ENCODE measurements around the gene LRRC72.
"Not testable (repeated sequence)": the region's sequence is repeated elsewhere in the genome, so short reads cannot be mapped to it uniquely, and the experiment has no call there.

LRRC72 gene

DNA sequence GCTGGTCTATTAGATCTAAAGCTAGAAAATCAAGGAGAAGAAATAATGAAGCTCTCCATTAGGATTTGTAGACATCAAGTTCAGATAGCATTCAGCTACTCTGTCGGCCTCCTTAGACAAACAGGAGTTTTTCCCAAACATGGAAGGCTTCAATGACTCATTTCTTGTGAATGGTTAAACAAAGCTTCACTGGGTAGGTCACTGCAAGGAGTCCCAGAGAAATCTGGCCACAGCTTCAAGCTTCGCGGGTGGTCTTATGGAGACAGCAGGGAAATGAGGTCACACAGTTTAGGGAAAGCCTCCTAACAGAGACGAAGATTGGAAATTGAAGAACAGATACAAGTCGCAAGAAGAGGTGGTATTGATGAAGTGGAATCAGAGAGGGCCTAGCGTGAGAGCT lies 22.6 kb upstream of the LRRC72 start:
- no peak for FAIRE-seq
- DNase-seq (ENCODE audit: insufficient read length): no peak
- no peak for TF ChIP-seq TAF1 (IDR thresholded peaks at IDR 0.05; ENCODE audit: borderline replicate concordance, low read depth, low read length)
- TF ChIP-seq POLR2AphosphoS5 (IDR thresholded peaks at IDR 0.05; ENCODE audit: low read depth, low read length): no peak
- TF ChIP-seq POLR2A (IDR thresholded peaks at IDR 0.05; ENCODE audit: low read depth, low read length): no peak

DNA sequence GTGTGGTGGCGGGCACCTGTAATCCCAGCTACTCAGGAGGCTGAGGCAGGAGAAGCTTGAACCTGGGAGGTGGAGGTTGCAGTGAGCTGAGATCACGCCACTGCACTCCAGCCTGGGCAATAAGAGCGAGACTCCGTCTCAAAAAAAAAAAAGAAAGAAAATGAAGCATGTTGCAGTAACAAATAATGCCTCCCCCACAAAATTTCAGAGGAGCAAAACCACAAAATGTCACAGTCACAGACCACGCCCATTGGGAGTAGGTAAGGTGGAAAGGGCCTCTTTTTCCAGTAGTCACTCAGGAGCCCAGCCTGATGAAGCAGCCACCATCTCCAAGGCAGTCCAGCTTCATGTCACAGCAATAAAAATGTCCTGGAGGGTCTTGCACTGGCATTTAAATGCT lies 20.2 kb upstream of the LRRC72 start:
- not testable (repeated sequence) for FAIRE-seq; DNase-seq (ENCODE audit: insufficient read length)

DNA sequence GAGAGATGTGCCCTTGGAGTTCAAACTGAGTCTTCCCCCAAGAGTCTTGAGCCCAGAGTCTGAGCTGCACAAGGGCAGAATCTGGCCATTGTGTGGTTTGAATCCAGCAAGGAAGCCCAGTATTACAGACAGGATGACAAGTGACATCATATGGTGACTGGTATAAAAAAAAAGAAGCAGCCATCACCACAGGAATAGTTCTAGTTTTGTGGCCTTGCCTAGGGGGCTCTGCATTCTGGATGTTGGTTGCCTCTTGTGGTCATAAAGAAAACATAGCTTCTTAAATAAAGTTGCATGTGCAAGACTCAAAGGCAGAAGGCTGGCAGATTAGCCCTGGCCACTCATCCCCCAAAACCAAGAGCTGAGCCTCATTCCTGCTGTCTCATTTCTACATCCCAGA lies 16.8 kb upstream of the LRRC72 start:
- TF ChIP-seq POLR2AphosphoS5 (IDR thresholded peaks at IDR 0.05; ENCODE audit: low read depth, low read length): no peak
- no peak for TF ChIP-seq POLR2A (IDR thresholded peaks at IDR 0.05; ENCODE audit: low read depth, low read length)
- no peak for TF ChIP-seq TAF1 (IDR thresholded peaks at IDR 0.05; ENCODE audit: borderline replicate concordance, low read depth, low read length)
- DNase-seq (ENCODE audit: insufficient read length) (no peak), FAIRE-seq (no peak)

DNA sequence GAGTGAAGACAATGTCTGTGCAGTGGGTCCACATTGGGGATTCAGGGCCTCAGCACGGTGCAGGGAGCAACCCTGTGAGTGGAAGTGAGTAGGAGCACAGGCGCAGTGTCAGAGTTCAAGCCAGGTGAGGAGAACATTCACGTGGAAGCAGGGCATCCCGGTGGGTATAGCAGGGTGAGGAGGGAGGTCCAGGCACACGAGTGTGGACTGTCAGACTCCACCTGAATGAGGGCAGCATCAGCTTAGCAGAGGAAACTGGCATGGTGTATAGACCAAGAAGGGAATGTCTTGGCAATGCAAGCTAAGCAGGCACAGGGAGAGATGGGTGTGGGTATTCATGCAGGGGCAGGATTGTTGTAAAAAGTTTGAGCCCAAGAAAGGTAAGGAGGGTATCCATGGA lies 15.3 kb upstream of the LRRC72 start:
- DNase-seq (ENCODE audit: insufficient read length): no peak
- no peak for FAIRE-seq
- TF ChIP-seq POLR2AphosphoS5 (IDR thresholded peaks at IDR 0.05; ENCODE audit: low read depth, low read length) (no peak), POLR2A (IDR thresholded peaks at IDR 0.05; ENCODE audit: low read depth, low read length) (no peak), TAF1 (IDR thresholded peaks at IDR 0.05; ENCODE audit: borderline replicate concordance, low read depth, low read length) (no peak)

DNA sequence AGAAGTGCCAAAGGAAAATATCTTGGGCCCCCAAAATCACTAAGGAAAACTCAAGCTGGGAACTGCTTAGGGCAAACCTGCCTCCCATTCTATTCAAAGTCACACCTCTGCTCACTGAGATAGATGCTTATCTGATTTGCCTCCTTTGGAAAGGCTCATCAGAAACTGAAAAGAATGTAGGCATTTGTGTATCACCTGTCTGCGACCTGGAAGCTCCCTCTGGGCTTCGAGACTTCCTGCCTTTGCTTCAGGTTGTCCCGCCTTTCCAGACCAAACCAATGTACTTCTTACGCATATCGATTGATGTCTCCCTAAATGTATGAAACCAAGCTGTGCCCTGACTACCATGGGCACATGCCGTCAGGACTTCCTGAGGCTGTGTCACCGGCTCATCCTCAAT lies 14.5 kb upstream of the LRRC72 start:
- TF ChIP-seq POLR2AphosphoS5 (IDR thresholded peaks at IDR 0.05; ENCODE audit: low read depth, low read length) (no peak), TAF1 (IDR thresholded peaks at IDR 0.05; ENCODE audit: borderline replicate concordance, low read depth, low read length) (no peak), POLR2A (IDR thresholded peaks at IDR 0.05; ENCODE audit: low read depth, low read length) (no peak)
- FAIRE-seq (no peak), DNase-seq (ENCODE audit: insufficient read length) (no peak)

DNA sequence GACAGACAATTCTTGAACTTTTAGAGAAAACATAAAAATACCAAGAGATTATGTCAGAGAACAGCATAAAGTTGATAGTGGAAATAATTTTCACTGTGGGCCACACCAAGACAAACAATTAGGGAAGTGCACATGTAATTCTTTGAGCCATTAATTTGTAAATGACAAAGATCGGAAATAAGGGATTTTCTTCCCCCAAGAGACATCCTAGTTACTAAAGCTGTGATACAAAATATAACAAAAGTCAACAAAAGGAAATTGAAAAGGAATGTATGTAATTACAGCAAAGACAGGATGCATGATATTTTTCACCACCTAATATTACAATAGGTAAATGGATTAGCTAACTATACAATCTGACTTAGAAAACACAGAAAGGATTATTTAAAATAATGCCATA lies 12.4 kb upstream of the LRRC72 start:
- DNase-seq (ENCODE audit: insufficient read length) (no peak), FAIRE-seq (no peak)
- TF ChIP-seq POLR2A (IDR thresholded peaks at IDR 0.05; ENCODE audit: low read depth, low read length) (no peak), POLR2AphosphoS5 (IDR thresholded peaks at IDR 0.05; ENCODE audit: low read depth, low read length) (no peak), TAF1 (IDR thresholded peaks at IDR 0.05; ENCODE audit: borderline replicate concordance, low read depth, low read length) (no peak)

DNA sequence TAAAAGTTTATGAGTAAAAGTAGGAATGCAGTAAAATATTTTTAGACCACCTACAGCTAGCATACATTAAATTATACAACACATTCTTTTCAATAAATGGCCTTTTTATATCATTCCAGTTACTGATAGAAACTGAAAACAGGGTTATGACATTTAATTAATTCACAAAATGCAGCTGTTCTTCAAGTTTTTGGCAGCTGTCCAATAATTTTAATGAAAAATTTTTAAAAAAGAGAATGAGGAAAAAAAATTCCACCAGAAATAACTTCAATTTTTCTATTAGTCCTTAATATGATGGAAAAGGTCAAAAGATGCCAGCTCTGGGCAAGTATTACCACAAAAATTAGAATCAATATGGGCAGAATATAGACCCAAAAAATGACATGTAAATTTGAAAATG lies 11.9 kb upstream of the LRRC72 start:
- DNase-seq (ENCODE audit: insufficient read length): no peak
- FAIRE-seq: no peak
- TF ChIP-seq POLR2A (IDR thresholded peaks at IDR 0.05; ENCODE audit: low read depth, low read length) (no peak), TAF1 (IDR thresholded peaks at IDR 0.05; ENCODE audit: borderline replicate concordance, low read depth, low read length) (no peak), POLR2AphosphoS5 (IDR thresholded peaks at IDR 0.05; ENCODE audit: low read depth, low read length) (no peak)

DNA sequence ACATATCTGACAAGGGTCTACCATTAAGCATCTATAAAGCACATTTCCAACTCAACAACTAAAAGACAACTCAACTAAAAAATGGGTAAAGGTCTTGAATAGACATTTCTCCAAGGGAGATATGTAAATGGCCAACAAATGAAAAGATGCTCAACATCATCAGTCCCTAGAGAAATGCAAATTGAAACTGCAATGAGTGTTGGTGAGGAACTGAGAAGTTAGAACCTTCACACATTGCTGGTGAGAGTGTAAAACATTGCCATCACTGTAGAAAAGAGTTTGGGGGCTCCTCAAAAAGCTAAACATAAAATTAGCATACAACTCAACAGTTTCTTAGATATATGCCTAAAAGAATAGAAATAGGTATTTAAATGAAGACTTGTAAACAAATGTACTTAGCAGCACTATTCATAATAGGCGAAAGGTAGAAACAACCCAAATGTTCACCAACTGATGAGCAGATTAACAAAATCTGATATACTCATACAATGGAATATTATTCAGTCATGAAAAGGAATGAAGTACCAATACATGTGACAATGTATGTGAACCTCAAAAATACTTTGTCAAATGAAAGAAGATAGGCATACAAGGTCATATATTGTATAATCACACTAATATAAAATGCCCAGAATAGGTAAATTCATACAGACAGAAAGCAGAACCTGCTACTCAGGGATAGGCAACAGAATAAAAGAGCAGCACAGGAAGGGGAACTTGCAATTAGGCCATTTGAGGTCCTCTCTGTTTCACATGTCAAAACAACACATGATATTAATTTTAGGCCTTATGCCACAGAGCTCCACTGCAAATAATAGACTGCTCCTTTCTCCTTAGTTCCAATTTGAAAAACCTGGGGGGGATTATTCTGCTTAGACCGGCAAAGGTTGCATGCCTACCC lies 10.6 kb upstream of the LRRC72 start:
- no peak for TF ChIP-seq TAF1 (IDR thresholded peaks at IDR 0.05; ENCODE audit: borderline replicate concordance, low read depth, low read length)
- no peak for TF ChIP-seq POLR2A (IDR thresholded peaks at IDR 0.05; ENCODE audit: low read depth, low read length)
- TF ChIP-seq POLR2AphosphoS5 (IDR thresholded peaks at IDR 0.05; ENCODE audit: low read depth, low read length): no peak
- no peak for DNase-seq (ENCODE audit: insufficient read length)
- no peak for FAIRE-seq

DNA sequence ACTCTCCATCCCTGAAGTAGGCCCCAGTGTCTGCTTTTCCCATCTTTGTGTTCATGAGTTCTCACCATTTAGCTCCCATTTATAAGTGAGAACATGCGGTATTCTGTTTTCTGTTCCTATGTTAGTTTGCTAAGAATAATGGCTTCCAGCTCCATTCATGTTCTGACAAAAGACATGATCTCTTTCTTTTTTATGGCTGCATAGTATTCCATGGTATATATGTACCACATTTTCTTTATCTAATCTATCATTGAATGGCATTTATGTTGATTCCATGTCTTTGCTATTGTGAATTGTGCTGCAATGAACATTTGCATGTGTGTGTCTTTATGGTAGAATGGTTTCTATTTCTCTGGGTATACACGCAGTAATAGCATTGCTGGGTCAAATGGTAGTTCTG lies 6.6 kb upstream of the LRRC72 start:
- DNase-seq (ENCODE audit: insufficient read length); FAIRE-seq: not testable (repeated sequence)

DNA sequence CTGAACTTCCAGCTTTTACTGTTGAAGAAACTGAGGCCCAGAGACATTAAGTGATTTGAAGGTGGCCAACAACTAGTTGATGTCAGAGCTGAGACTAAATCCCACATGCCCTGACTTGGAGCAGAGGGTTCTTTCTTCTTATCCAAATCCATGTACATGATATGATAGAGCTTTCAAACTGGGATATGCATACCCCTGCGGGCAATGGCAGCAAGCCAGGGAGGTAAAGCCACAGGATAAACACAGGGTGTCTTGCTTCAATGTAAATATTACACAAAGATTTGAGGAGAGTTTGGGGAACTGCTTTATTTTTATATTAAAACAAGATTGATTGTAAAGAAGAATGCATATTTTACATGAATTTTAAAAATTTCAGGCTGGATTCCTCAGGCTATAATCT lies 2.3 kb upstream of the LRRC72 start:
- DNase-seq (ENCODE audit: insufficient read length): no peak
- no peak for FAIRE-seq
- TF ChIP-seq POLR2AphosphoS5 (IDR thresholded peaks at IDR 0.05; ENCODE audit: low read depth, low read length): no peak
- TF ChIP-seq TAF1 (IDR thresholded peaks at IDR 0.05; ENCODE audit: borderline replicate concordance, low read depth, low read length): no peak
- TF ChIP-seq POLR2A (IDR thresholded peaks at IDR 0.05; ENCODE audit: low read depth, low read length): no peak

DNA sequence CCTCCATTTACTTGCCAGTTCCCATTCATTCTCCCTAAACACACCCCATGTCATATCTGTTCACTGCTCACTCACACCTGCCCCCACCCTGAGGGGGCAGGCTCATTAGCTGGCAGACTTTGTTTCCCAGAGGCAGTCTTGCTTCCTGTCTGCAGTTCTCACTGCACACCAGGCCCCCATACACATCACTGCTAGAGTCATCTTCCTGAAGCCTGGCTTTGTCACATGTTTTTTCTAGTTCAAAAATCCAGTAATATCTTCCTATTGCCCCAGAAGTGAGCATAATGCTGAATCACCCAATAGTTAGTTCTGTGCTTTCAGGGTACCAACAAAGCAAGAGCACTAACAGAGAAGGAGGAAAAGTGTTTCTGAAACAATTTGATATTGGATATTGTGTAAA lies 1.9 kb downstream of the LRRC72 start:
- TF ChIP-seq TAF1 (IDR thresholded peaks at IDR 0.05; ENCODE audit: borderline replicate concordance, low read depth, low read length) (no peak), POLR2AphosphoS5 (IDR thresholded peaks at IDR 0.05; ENCODE audit: low read depth, low read length) (no peak), POLR2A (IDR thresholded peaks at IDR 0.05; ENCODE audit: low read depth, low read length) (no peak)
- no peak for DNase-seq (ENCODE audit: insufficient read length)
- FAIRE-seq: no peak

DNA sequence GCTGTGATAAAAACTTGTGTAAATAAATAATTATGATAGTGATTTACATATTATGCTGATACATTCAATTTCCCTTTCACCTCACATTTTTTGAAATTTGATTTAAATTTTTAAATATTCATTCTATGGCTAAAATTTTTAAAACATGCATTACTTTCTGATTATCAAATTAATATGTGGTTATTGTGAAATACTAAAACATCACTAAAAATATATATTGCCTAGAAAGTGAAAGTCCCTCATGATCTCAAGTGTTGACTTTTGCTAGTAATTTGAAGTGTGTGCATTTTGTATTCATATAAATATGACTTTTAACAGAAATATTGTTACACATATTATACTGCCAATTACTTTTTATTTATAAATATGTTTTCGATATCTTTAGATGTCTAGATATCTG lies 3.1 kb downstream of the LRRC72 start:
- no peak for TF ChIP-seq POLR2AphosphoS5 (IDR thresholded peaks at IDR 0.05; ENCODE audit: low read depth, low read length)
- TF ChIP-seq POLR2A (IDR thresholded peaks at IDR 0.05; ENCODE audit: low read depth, low read length): no peak
- TF ChIP-seq TAF1 (IDR thresholded peaks at IDR 0.05; ENCODE audit: borderline replicate concordance, low read depth, low read length): no peak
- DNase-seq (ENCODE audit: insufficient read length) (no peak), FAIRE-seq (no peak)

DNA sequence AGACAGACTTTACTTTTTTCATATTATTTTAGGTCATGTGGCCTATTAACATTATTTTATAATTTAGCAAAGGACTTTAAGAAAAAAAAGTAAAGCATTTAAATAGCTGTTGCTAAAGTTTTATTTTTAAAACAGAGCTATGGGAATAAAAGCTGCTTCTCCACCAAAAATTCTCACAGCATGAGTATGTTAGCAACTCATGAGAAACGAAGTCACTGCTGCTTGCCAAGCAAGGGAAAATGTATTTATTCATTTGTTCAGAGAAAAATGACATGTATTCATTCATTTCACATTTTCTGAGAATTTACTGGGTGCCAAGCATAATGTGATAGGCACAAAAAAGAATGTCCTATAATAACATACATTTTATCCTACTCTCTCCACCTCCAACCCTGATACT lies 5.1 kb downstream of the LRRC72 start:
- TF ChIP-seq POLR2AphosphoS5 (IDR thresholded peaks at IDR 0.05; ENCODE audit: low read depth, low read length) (no peak), POLR2A (IDR thresholded peaks at IDR 0.05; ENCODE audit: low read depth, low read length) (no peak), TAF1 (IDR thresholded peaks at IDR 0.05; ENCODE audit: borderline replicate concordance, low read depth, low read length) (no peak)
- FAIRE-seq: no peak
- no peak for DNase-seq (ENCODE audit: insufficient read length)

All from GM12892 (cell line).